ENCODE measurements around the gene GULP1. TPM values are rescaled to one million over a fixed set of nuclear protein-coding genes. Genes with fewer than 3 reads are reported as not detected.

Gene GULP1
- total RNA-seq, 1 donor = 21.7 TPM

- Histone ChIP-seq H3K4me2 (ENCODE audit: insufficient read depth, low read length) (no peak overlapping the region), H3K9me3 (ENCODE audit: low read depth, low read length) (no peaks in the 10 kb centered on the region), H4K20me1 (ENCODE audit: insufficient read depth, low read length) (no peaks in the 10 kb centered on the region), H3K4me3 (ENCODE audit: insufficient read depth, low read length) (no peak overlapping the region), H3K27ac (ENCODE audit: low read depth, low read length) (no peak overlapping the region), H2AFZ (ENCODE audit: low read length) (no peak overlapping the region), H3K36me3 (ENCODE audit: insufficient read depth, low read length) (no peaks in the 10 kb centered on the region), H3K4me1 (ENCODE audit: insufficient read depth, low read length) (peaks cover 26% of the 10 kb centered on the region), H3K27me3 (ENCODE audit: insufficient read depth, low read length) (no peaks in the 10 kb centered on the region), H3K79me2 (ENCODE audit: insufficient read depth, low read length) (no peaks in the 10 kb centered on the region)
- no peak for DNase-seq (ENCODE audit: insufficient read length, low spot score, missing footprints)
- TF ChIP-seq CTCF (IDR thresholded peaks at IDR 0.05; ENCODE audit: extremely low read depth, low read depth, low read length) = no peak
Measured at GRCh38 chr2:188515918-188516317, 224.2 kb downstream of the GULP1 start.

GRCh38 chr2:188517549-188518215, 226.0 kb downstream of the GULP1 start:
- Histone ChIP-seq H3K4me3 (ENCODE audit: insufficient read depth, low read length) (no peak overlapping the region), H2AFZ (ENCODE audit: low read length) (no peak overlapping the region), H3K36me3 (ENCODE audit: insufficient read depth, low read length) (no peaks in the 10 kb centered on the region), H3K4me1 (ENCODE audit: insufficient read depth, low read length) (peaks cover 26% of the 10 kb centered on the region), H3K79me2 (ENCODE audit: insufficient read depth, low read length) (no peaks in the 10 kb centered on the region), H3K4me2 (ENCODE audit: insufficient read depth, low read length) (peak overlapping the region; percentile 46), H3K9me3 (ENCODE audit: low read depth, low read length) (no peaks in the 10 kb centered on the region), H3K27ac (ENCODE audit: low read depth, low read length) (no peak overlapping the region), H3K27me3 (ENCODE audit: insufficient read depth, low read length) (no peaks in the 10 kb centered on the region), H4K20me1 (ENCODE audit: insufficient read depth, low read length) (no peaks in the 10 kb centered on the region)
- DNase-seq (ENCODE audit: insufficient read length, low spot score, missing footprints) = no peak
- TF ChIP-seq CTCF (IDR thresholded peaks at IDR 0.05; ENCODE audit: extremely low read depth, low read depth, low read length) = no peak

GRCh38 chr2:188518381-188518780, 226.7 kb downstream of the GULP1 start:
- H3K27ac ChIP-seq (ENCODE audit: low read depth, low read length) = peak overlapping the region; percentile 60

More at GRCh38 chr2:188518381-188518780, 226.7 kb downstream of the GULP1 start:
- peak overlapping the region; percentile 46 for H3K4me2 ChIP-seq (ENCODE audit: insufficient read depth, low read length)
- no peaks in the 10 kb centered on the region for H3K27me3 ChIP-seq (ENCODE audit: insufficient read depth, low read length)
- no peak overlapping the region for H2AFZ ChIP-seq (ENCODE audit: low read length)
- H3K4me1 ChIP-seq (ENCODE audit: insufficient read depth, low read length) = peaks cover 26% of the 10 kb centered on the region
- DNase-seq (ENCODE audit: insufficient read length, low spot score, missing footprints) = peak; percentile 4
- TF ChIP-seq CTCF (IDR thresholded peaks at IDR 0.05; ENCODE audit: extremely low read depth, low read depth, low read length) = no peak
- H4K20me1 ChIP-seq (ENCODE audit: insufficient read depth, low read length) = no peaks in the 10 kb centered on the region
- no peaks in the 10 kb centered on the region for H3K79me2 ChIP-seq (ENCODE audit: insufficient read depth, low read length)
- no peaks in the 10 kb centered on the region for H3K9me3 ChIP-seq (ENCODE audit: low read depth, low read length)
- H3K36me3 ChIP-seq (ENCODE audit: insufficient read depth, low read length) = no peaks in the 10 kb centered on the region
- no peak overlapping the region for H3K4me3 ChIP-seq (ENCODE audit: insufficient read depth, low read length)
